COR-L47 (cell line): Measurements from ENCODE around the gene UBE2H.
A peak's percentile ranks its signal among the peaks of the same experiment; 100 is the strongest.
"Not testable (repeated sequence)": the region's sequence is repeated elsewhere in the genome, so short reads cannot be mapped to it uniquely, and the experiment has no call there.

ENCODE experiments used
- DNase-seq: peaks from one replicate; lab custom pipeline; 2025; lab: John Stamatoyannopoulos, UW

The UBE2H gene

DNA sequence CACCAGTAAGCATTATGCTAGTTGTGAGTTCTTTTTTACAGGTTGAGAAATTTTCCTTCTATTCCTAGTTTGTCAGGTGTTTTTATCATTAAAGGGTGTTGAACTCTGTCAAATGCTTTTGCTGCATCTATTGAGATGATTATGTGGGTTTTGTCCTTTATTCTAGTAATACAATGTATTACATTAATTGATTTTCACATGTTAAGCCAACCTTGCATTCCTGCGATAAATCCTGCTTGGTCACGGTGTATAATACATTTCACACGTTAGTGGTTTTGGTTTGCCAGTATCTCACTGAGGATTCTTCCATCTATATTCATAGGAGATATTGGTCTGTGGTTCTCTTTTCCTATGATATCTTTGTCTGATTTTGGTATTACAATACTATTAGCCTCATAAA is 136.0 kb downstream of the UBE2H start:
- DNase-seq, result no peak

DNA sequence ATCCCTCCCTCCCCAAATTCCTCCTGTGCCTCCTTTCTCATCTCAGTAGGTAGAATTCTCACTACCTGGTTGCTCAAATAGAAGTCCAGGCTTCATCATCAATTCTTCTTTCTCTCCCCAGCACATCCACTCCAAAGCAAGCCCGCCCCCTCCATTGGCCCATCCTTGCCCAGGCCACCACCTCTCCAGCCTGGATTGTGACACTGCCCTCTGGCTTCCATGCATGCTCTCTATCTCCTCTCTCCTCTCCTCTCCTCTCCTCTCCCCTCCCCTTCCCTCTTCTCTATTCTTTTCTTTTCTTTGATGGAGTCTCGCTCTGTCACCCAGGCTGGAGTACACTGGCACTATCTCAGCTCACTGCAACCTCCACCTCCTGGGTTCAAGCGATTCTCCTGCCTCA is 144.9 kb downstream of the UBE2H start:
- no peak for DNase-seq

GRCh38 chr7:129804890-129805719 is 147.7 kb downstream of the UBE2H start:
- DNase-seq, result no peak

DNA sequence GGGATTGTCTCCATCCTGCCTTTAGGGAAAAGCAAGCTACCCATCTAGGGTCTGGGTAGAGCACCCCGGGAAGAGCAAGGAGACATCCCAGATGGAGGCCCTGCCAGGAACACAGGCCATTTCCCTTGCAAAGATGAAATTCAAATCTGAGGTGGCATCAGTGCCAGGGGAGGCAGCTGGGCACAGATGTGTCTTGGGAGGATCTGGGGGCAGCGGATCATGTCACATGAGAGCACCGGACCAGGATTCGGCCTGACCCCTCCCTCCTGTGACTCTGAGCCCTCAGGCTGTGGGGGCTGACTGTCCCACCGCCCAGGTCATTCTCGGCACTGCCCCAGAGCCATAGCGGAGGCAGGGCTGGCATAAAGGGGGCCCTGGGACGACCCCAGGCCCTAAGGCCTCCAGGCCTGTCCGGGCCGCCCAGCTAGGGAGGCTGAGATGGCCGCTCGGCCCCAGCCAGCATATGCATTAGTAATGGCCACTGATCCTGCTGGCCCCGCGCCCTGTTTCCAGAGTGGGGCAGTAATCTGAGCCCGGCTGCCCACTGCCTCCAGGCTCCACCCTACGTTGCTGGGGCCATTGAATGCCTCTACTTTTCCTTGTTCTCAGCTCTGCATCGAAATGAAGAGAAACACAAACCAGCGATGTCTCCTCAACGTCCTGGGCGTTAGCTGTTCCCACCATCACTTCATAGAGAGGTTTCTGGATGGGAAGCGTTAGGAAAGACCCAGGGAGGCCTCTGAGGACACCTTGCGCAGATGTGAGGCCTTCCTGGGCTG is 148.5 kb downstream of the UBE2H start:
- no peak for DNase-seq

DNA sequence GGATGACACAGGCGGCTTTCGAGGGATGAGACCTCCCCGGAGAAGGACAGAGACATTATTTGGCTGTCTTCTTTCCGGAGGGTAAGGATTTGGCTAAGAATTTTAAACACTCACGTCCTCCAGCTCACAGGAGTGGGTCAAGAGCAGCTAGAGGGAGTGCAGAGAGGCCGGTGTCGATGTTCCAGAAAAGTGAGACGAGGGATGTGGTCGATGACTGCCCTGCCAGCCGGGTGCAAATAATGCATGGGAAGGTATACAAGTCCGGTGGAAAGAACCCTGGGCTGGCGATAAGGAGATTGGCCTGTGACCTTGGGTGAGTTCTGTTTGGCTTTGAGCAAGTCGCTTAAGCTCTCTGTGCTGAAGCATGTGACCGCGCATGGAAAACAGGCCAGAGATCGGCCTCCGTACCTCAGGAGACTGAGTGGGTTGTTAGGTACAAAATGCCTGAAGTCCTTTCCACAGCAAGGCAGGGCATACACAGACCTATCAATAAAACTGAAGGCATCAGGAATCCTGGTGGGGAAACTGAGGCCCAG is 149.1 kb downstream of the UBE2H start:
- DNase-seq, result no peak

GRCh38 chr7:129801882-129802281 is 150.9 kb downstream of the UBE2H start:
- DNase-seq, result peak; percentile 38

- no peak for DNase-seq
Measured at GRCh38 chr7:129800901-129801300, 151.9 kb downstream of the UBE2H start.

- DNase-seq, result no peak
Measured at GRCh38 chr7:129799350-129799955, 153.3 kb downstream of the UBE2H start.

DNA sequence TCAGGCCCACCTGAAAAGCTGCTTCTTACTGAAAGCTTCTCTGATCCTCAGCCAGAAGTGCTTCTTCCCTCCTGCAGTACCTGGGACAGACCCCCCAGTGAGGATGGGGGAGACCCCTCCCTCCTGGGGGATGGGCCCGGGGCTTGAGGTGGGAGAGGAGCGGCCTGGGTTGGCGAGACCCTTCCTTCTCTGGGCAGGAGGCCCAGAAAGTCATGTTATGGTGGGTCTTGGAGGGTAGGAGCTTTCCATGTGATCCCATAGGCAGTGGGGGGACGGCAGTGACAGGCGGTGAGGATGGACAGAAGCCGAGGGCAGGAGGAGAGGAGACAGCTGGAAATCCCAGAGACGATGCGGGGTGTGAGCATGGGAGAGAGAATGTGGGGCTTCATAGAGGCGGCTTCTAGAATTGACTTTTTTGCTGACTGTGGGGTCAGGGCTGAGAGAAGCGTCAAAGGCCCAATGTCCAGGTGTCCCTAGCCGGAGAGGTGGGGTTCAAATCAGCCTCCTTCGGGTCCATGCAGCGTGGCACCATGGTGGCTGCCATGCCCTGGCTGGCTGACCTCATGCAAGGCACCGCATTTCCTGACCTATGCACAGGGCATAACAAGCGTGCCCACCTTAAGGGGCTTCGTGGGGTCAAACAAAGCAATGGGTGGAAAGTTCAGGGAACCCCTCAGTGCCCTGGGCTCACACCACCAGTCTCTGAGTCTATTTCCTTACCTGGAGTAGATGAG is 154.0 kb downstream of the UBE2H start:
- DNase-seq, result no peak

- no peak for DNase-seq
Measured at GRCh38 chr7:129797214-129797789, 155.5 kb downstream of the UBE2H start.

DNA sequence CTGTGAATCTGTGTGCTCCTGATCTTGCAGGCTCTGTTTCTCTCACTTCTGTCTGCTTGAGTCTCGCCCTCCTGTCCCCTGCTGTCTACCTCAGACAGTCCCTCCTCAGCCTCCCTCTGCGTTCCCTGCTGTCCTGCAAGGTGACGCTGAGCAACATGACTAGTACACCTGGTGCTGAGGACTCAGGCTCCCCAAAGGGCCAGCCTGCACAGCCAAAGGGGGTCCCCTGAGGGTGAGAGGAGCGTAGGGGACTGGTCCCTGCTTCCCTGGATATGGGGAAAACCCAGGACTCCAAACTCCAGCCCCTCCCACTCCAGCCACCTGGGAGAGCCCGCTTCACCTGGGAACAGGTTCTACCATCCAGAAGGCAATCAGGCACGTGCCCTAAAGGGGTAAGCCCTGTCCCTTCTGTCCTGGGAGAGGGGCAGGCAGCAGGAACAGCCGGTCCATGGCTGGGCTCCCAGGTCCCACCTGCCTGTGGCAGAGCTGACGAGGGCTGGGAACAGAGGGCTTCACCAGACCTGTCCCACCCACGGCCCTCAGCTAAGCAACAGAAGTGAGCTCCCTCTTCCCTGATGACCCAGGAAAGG is 156.5 kb downstream of the UBE2H start:
- DNase-seq, result no peak

DNA sequence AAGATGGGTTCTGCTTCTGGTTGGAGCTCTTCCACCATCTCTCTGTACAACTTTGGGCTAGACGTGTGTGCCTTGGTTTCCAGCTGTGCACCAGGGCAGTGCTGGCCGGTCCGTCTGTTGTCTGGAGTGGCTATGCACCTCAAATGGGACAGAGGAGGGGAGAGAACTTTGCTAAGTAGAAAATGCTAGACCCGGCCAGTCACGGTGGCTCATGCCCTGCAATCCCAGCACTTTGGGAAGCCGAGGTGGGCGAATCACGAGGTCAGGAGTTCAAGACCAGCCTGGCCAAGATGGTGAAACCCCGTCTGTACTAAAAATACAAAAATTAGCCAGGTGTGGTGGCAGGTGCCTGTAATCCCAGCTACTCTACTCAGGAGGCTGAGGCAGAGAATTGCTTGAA is 158.3 kb downstream of the UBE2H start:
- DNase-seq, result not testable (repeated sequence)

GRCh38 chr7:129793506-129794310 is 159.1 kb downstream of the UBE2H start:
- no peak for DNase-seq

DNA sequence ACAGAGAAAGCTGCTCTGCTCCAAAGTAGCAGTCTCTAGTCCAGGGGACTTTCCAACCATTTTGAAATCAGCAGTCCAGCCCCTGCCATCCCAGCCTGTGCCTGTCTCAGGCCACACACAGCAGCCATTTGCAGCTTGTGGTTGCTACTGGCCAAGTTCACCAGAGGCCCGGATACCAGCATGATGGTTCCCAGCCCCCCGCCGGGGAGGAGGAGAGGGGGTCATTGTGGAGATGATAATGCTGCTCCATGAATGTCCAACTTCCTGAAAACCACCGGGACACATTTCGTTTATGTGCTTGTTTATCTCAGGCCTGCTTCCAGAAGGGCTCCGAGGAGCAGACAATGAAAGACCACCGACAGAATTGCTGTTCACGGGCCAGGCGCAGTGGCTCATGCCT is 160.0 kb downstream of the UBE2H start:
- DNase-seq, result no peak

DNA sequence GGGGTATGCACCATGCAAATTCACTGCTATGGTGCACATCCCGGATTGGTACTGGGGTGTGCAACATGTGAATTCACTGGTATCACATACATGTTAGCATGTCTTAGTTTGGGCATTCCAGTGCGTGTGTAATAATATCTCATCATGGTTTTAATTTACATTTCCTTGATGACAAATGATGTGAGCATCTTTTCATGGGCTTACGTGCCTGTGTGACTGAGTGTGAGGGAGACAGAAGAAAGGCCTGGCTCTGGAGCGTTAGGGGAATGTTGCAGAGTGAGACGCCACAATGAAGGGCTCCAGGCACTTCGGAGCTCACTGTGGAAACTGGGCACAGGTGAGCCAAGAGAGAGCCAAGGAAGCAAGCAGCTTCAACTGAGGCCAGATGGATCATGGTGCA is 162.6 kb downstream of the UBE2H start:
- DNase-seq, result no peak

- DNase-seq, result no peak
Measured at GRCh38 chr7:129789652-129790051, 163.1 kb downstream of the UBE2H start.

GRCh38 chr7:129789000-129789399 is 163.8 kb downstream of the UBE2H start:
- no peak for DNase-seq

- DNase-seq, result no peak
Measured at GRCh38 chr7:129786825-129787563, 165.8 kb downstream of the UBE2H start.

DNA sequence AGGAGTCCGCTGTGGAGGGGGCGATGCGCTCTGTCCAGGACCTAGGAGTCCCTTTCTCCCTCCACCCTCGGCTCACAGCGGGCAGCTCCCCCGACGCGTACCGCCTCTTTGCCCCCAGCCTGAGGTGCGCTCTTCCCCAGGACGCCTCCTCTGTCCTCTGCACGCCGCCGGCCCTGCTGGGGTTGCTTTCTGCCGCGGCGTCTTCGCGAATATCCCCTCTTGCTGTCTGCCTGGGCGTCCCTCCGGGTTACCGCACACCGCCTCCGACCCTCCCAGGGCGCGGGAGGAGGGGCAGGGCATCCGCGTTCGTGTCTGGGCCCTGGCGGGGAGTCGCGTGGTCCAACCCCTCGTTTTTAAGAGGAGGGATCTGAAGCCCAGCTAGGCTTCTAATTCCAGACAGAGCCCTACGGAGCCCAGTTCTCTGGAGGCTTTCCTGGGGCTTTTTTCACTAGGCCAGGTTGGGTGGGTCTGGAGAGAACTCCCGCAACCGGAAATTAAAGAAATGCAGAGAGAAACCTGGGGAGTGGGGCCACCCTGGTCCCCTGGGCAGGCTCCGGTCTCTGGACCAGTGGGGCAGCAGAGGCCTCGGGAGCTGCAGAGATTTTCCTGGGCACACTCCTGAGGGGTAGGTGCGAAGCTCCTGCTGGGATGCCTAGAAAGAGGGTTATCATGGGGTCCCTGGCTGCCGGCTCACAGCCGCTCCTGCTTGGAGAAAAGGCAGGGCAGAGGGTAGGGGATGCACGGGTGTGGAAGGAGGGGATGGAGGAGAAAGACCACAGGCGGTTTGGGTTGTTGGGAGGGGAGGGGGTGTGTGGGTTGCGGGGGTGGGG is 166.9 kb downstream of the UBE2H start:
- DNase-seq, result no peak
